Mucosa of rectum (tissue), 2 donors: Measurements from ENCODE around the gene QSER1.

Experiments used
- H3K27ac ChIP-seq, 2 donors: one replicate each; pipeline ENCODE4 v1.7.0; 2013; ENCODE audit warnings: inconsistent platforms in 2 of 2, low read depth in 2 of 2, low read length in 2 of 2
- H3K27me3 ChIP-seq, 2 donors: one replicate each; pipeline ENCODE4 v1.7.0; 2013; ENCODE audit warnings: low read length in 2 of 2; ENCODE audit not compliant: control insufficient read depth in 2 of 2, insufficient read depth in 2 of 2
- H3K36me3 ChIP-seq, 2 donors: one replicate each; pipeline ENCODE4 v1.7.0; 2013; ENCODE audit warnings: low read length in 2 of 2; ENCODE audit not compliant: control insufficient read depth in 2 of 2, insufficient read depth in 2 of 2
- H3K4me1 ChIP-seq, 2 donors: one replicate each; pipeline ENCODE4 v1.7.0; 2013; ENCODE audit warnings: low read length in 2 of 2, mild to moderate bottlenecking in 1 of 2; ENCODE audit not compliant: control insufficient read depth in 2 of 2, insufficient read depth in 2 of 2
- H3K4me3 ChIP-seq, 2 donors: one replicate each; pipeline ENCODE4 v1.7.0; 2013; ENCODE audit warnings: low read length in 2 of 2
- H3K9ac ChIP-seq, 2 donors: one replicate each; pipeline ENCODE4 v1.7.0; 2013; ENCODE audit warnings: low read length in 2 of 2, low read depth in 1 of 2, mild to moderate bottlenecking in 1 of 2
- H3K9me3 ChIP-seq, 2 donors: one replicate each; pipeline ENCODE4 v1.7.0; 2013; ENCODE audit warnings: low read length in 2 of 2; ENCODE audit not compliant: control insufficient read depth in 2 of 2
- donor health status: healthy.
- donor health status: Normal muscosa, but diverticular disease.

QSER1 gene

DNA sequence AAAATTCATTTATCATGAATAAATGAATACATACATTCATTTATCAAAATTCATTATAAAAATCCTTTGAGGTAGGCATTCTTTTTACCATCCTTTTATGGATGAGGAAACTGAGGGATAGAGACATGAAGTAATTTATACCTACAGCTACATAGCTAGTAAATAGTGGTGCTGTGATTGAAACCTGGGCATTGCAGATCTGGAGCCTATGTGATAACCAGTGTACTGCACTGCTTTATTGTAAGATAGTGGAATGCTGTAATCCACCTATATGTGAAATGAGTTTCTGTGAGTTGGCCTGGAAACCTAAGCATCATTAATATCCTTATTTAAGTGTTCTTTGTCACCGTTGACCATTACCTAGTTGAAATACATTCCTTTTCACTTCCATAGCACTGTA is 4.5 kb downstream of the QSER1 start:
- Histone ChIP-seq H3K4me1 (peaks cover 1 to 4% of the 10 kb centered on the region in 2 donors), H3K9ac (no peak overlapping the region), H3K27me3 (no peaks in the 10 kb centered on the region), H3K9me3 (no peaks in the 10 kb centered on the region), H3K4me3 (no peak overlapping the region), H3K27ac (no peak overlapping the region), H3K36me3 (no peaks in the 10 kb centered on the region)

DNA sequence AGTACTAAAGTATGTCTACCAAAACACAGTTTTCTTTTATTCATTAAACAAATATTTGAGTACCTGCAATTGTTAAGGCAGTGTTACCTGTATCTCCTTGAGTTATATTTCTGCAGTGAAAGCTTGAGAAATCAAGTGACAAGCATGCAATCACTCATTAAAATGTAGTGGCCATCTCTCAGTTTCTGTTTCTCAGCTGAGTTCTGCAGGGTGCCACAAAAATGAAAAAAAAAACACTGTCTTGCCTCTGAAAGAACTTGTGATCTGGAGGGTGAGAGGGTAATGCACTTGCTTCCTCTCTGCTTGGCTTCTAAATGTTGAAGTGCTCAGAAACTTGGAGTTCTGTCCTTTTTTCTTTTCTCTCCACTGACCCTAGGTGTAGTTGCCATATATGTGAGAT is 6.8 kb downstream of the QSER1 start:
- no peaks in the 10 kb centered on the region for H3K36me3 ChIP-seq
- H3K9ac ChIP-seq = no peak overlapping the region
- H3K4me3 ChIP-seq = no peak overlapping the region
- no peaks in the 10 kb centered on the region for H3K27me3 ChIP-seq
- H3K27ac ChIP-seq = no peak overlapping the region
- no peaks in the 10 kb centered on the region for H3K9me3 ChIP-seq
- H3K4me1 ChIP-seq = no peaks in the 10 kb centered on the region

DNA sequence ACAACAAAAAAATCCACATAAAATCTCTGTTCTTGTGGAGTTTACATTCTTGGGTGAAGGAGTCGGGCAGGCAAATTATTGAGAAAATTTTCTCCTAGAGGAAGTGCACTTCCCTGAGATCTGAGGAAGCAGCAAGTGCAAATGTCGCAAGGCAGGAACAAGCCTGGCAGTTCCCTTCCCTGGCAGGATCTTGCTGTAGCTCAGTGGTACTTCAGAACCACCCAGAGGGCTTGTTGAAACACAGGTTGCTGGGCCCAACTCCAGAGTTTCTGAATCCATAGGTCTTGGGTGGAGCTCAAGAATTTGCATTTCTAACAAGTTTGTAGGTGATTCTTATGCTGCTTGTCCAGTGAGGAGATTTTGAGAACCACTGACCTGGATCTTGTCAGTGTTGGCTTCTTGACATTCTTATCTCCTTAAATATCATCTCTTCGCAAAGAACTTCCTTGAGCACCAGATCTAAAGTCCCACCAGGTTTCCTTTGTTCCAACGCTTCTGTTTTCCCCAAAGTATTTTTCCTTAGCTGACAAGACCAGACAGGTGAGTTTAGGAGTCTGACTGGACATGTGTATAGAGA is 9.6 kb downstream of the QSER1 start:
- Histone ChIP-seq H3K36me3 (no peaks in the 10 kb centered on the region), H3K27ac (no peak overlapping the region), H3K9me3 (no peaks in the 10 kb centered on the region), H3K4me1 (no peaks in the 10 kb centered on the region), H3K27me3 (no peaks in the 10 kb centered on the region), H3K9ac (no peak overlapping the region), H3K4me3 (no peak overlapping the region)

DNA sequence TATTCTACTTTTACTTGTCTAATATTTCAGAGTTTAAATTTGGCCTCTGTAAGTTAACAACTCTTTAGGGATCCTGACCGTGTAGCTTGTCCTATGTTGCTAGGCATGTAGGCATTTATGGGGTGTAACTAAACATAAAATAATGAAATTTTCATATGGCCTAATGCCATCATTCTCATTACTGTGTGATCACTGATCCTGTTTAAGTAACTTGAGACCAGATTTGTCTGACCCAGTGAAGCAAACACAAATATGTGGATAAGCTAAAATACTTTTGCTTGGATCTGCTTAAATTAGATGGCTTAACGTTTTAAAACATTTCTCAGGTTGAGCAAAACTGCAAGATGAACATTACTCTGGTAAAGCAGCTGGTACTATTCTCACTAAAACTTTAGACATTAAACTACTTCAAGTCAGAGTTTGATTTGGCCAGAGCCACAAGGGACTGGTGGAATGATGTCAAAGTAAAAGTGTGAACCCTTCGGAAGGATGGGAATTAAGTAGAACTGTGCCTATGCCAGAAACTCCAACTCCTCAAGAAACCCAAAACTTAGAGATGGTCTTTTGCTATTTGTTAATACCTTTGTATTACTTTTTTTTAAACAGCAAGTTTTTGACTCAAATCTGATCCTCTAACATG is 12.5 kb downstream of the QSER1 start:
- Histone ChIP-seq H3K36me3 (no peaks in the 10 kb centered on the region), H3K9me3 (no peaks in the 10 kb centered on the region), H3K4me1 (no peaks in the 10 kb centered on the region), H3K27ac (no peak overlapping the region), H3K27me3 (no peaks in the 10 kb centered on the region), H3K4me3 (no peak overlapping the region), H3K9ac (no peak overlapping the region)

DNA sequence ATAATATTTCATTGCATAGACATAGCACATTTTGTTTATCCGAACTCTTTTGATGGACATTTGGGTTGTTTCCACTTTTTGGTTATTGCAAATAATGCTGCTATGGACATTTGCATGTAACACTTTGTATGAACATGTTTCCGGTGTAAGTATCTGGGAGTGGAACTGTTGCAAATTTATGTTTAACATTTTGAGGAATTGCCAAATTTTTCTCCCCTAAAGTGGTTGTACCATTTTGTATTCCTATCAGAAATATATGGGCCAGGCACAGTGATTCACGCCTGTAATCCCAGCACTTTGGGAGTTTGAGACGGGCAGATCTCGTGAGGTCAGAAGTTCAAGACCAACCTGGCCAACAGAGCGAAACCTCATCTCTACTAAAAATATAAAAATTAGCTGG is 16.0 kb downstream of the QSER1 start:
- H3K4me1 ChIP-seq = peaks cover 0 to 4% of the 10 kb centered on the region in 2 donors
- no peak overlapping the region for H3K9ac ChIP-seq
- no peak overlapping the region for H3K4me3 ChIP-seq

DNA sequence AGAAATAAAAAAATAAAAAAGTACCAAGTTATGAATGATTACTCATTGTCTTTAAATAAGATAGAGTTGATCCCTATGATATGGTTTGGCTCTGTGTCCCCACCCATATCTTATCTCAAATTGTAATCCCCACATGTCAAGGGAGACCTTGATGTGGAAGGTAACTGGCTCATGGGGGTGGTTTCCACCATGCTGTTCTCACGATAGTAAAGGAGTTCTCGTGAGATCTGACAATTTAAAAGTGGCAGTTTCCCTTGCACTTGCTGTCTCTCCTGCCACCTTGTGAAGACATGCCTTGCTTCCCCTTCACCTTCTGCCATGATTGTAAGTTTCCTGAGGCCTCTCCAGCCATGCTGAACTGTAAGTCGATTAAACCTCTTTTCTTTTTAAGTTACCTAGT is 18.8 kb downstream of the QSER1 start:
- Histone ChIP-seq H3K9me3 (no peaks in the 10 kb centered on the region), H3K27me3 (no peaks in the 10 kb centered on the region), H3K27ac (no peak overlapping the region), H3K36me3 (no peaks in the 10 kb centered on the region), H3K9ac (no peak overlapping the region), H3K4me3 (no peak overlapping the region), H3K4me1 (peaks cover 0 to 4% of the 10 kb centered on the region in 2 donors)

More for the DNA sequence above, 16.0 kb downstream of the QSER1 start:
- Histone ChIP-seq H3K27ac (no peak overlapping the region), H3K27me3 (no peaks in the 10 kb centered on the region), H3K36me3 (no peaks in the 10 kb centered on the region), H3K9me3 (no peaks in the 10 kb centered on the region)

DNA sequence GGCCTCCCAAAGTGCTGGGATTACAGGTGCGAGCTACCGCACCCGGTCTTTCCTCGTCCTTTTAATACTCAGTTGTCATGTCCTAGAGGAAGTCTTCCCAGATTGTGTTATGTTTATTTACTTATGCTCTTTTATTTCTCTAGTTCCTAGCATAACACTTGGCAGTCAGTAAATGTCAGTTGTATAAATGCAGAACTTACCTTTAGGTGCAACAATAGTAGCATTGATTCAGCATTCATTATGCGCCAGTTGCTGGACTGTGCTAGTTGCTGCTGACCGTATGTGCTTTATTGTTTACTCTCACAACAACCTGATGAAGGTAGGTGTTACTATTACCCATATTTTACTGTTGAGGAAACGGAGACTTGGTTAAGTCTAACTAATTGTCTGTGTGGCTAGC is 20.8 kb downstream of the QSER1 start:
- H3K4me1 ChIP-seq = peaks cover 0 to 4% of the 10 kb centered on the region in 2 donors
- H3K27ac ChIP-seq = no peak overlapping the region

DNA sequence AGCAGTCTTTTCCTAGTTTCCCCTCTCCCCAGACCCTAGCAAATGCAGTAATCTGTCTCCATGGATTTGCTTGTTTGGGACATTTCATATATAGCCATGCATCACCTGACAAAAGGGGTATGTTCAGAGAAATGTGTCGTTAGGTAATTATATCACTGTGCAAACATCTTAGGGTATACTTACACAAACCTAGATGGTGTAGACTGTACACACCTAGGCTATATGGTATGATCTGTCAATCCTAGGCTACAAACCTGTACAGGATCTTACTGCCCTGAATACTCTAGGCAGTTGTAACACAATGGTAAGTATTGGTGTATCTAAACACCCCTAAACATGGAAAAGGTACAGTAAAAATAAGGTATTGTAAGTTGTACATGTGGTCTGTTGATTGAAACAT is 23.8 kb downstream of the QSER1 start:
- Histone ChIP-seq H3K9me3 (no peaks in the 10 kb centered on the region), H3K27ac (no peak overlapping the region), H3K27me3 (no peaks in the 10 kb centered on the region), H3K4me3 (no peak overlapping the region), H3K4me1 (peaks cover 0 to 4% of the 10 kb centered on the region in 2 donors), H3K36me3 (no peaks in the 10 kb centered on the region), H3K9ac (no peak overlapping the region)

More for the DNA sequence above, 20.8 kb downstream of the QSER1 start:
- Histone ChIP-seq H3K9me3 (no peaks in the 10 kb centered on the region), H3K9ac (no peak overlapping the region), H3K4me3 (no peak overlapping the region), H3K27me3 (no peaks in the 10 kb centered on the region), H3K36me3 (no peaks in the 10 kb centered on the region)

DNA sequence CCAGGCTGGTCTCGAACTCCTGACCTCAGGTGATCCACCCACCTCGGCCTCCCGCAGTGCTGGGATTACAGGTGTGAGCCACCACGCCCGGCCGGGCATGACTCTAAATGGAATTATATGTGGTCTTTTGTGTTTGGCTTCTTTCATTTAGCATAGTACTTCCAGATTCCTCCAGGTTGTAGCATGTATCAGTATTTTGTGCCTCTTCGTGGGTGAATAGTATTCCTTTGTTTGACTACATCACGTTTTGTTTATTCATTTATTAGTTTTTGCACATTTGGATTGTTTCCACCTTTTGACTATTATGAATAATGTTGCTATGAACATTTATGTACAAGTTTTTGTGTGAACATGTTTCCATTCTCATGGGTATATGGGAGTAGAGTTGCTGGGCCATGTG is 24.4 kb downstream of the QSER1 start:
- Histone ChIP-seq H3K27ac (no peak overlapping the region), H3K4me1 (peaks cover 0 to 4% of the 10 kb centered on the region in 2 donors), H3K9me3 (no peaks in the 10 kb centered on the region), H3K4me3 (no peak overlapping the region), H3K36me3 (no peaks in the 10 kb centered on the region), H3K9ac (no peak overlapping the region), H3K27me3 (no peaks in the 10 kb centered on the region)

DNA sequence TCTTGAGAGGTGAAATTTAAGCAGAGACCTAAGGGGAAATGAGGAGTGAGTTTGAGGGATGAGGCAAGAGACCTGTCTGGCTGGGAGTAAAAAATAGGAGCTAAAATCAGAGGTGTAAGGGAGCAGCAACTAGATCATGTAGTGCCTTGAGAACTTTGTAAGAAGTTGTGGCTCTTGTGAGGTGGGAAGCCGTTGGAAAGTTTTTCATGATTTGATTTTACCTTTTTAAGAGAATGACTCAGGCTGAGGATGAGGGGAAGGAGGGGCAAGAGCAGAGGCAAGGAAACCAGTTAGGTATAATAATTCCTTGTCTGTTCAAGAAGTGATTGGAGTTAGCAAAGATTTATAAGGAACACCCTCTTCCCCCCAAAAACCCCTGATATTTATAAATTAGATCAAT is 25.8 kb downstream of the QSER1 start:
- Histone ChIP-seq H3K27me3 (no peaks in the 10 kb centered on the region), H3K4me3 (no peak overlapping the region), H3K4me1 (peaks cover 0 to 2% of the 10 kb centered on the region in 2 donors), H3K9ac (no peak overlapping the region), H3K27ac (no peak overlapping the region), H3K9me3 (no peaks in the 10 kb centered on the region), H3K36me3 (no peaks in the 10 kb centered on the region)
